Mesendoderm (in vitro differentiated cells): Measurements from ENCODE around the gene KCNC1.

Experiments
- DNase-seq: peaks from one replicate; pipeline ENCODE4 v3.0.0; 2013
- H2AK5ac ChIP-seq: 2 replicates; pipeline ENCODE4 v1.6.1; 2013; ENCODE audit warnings: low read length, inconsistent platforms
- H2BK120ac ChIP-seq: 2 replicates; pipeline ENCODE4 v1.6.1; 2013; ENCODE audit warnings: low read depth, mild to moderate bottlenecking, low read length, moderate library complexity, mixed read lengths
- H2BK15ac ChIP-seq: replicated peaks from 2 replicates; pipeline ENCODE4 v1.6.1; 2013; ENCODE audit warnings: low read depth, mild to moderate bottlenecking, moderate library complexity
- H2BK5ac ChIP-seq: 2 replicates; pipeline ENCODE4 v1.6.1; 2013; ENCODE audit warnings: low read length, inconsistent platforms
- H3K18ac ChIP-seq: 2 replicates; pipeline ENCODE4 v1.6.1; 2013; ENCODE audit warnings: mild to moderate bottlenecking, low read length, mixed read lengths
- H3K23ac ChIP-seq: one replicate; pipeline ENCODE4 v1.6.1; 2013; ENCODE audit warnings: low read length
- H3K27ac ChIP-seq: 2 replicates; pipeline ENCODE4 v1.5.1; 2013; ENCODE audit warnings: low read depth, mild to moderate bottlenecking, inconsistent platforms, low read length, moderate library complexity
- H3K27me3 ChIP-seq: 2 replicates; pipeline ENCODE4 v1.6.1; 2013; ENCODE audit warnings: low read length, control low read depth, mild to moderate bottlenecking, inconsistent platforms; ENCODE audit not compliant: insufficient read depth, poor library complexity
- H3K36me3 ChIP-seq: 2 replicates; pipeline ENCODE4 v1.6.1; 2013; ENCODE audit warnings: low read length, inconsistent platforms; ENCODE audit not compliant: control insufficient read depth, insufficient read depth
- H3K4ac ChIP-seq: one replicate; pipeline ENCODE4 v1.6.1; 2013; ENCODE audit warnings: low read depth, mild to moderate bottlenecking, low read length, moderate library complexity
- H3K4me1 ChIP-seq: 2 replicates; pipeline ENCODE4 v1.6.1; 2013; ENCODE audit warnings: low read depth, low read length, inconsistent platforms; ENCODE audit not compliant: control insufficient read depth
- H3K4me2 ChIP-seq: 2 replicates; pipeline ENCODE4 v1.6.1; 2013; ENCODE audit warnings: low read length
- H3K4me3 ChIP-seq: 2 replicates; pipeline ENCODE4 v1.5.1; 2013; ENCODE audit warnings: mild to moderate bottlenecking, low read length
- H3K56ac ChIP-seq: one replicate; pipeline ENCODE4 v1.6.1; 2013; ENCODE audit warnings: low read length
- H3K79me1 ChIP-seq: 2 replicates; pipeline ENCODE4 v1.6.1; 2013; ENCODE audit warnings: low read length, inconsistent platforms
- H3K79me2 ChIP-seq: 2 replicates; pipeline ENCODE4 v1.6.1; 2013; ENCODE audit warnings: mild to moderate bottlenecking, low read length; ENCODE audit not compliant: control insufficient read depth, insufficient read depth
- H3K9ac ChIP-seq: 2 replicates; pipeline ENCODE4 v1.6.1; 2013; ENCODE audit warnings: low read length, inconsistent platforms
- H4K5ac ChIP-seq: one replicate; pipeline ENCODE4 v1.6.1; 2013; ENCODE audit warnings: low read length
- H4K8ac ChIP-seq: one replicate; pipeline ENCODE4 v1.6.1; 2013; ENCODE audit warnings: low read depth, mild to moderate bottlenecking, control low read depth, low read length, moderate library complexity
- WGBS: extraction: QIAGEN DNeasy Blood & Tissue Kit; methylation state at CpG from one replicate; pipeline ENCODE4 v1.1.7; 2013; ENCODE audit warnings: low lambda C conversion rate, missing lambda C conversion rate; ENCODE audit not compliant: insufficient coverage; ENCODE audit errors: extremely low coverage; 5-methylcytosine and 5-hydroxymethylcytosine counted together

The KCNC1 gene

DNA sequence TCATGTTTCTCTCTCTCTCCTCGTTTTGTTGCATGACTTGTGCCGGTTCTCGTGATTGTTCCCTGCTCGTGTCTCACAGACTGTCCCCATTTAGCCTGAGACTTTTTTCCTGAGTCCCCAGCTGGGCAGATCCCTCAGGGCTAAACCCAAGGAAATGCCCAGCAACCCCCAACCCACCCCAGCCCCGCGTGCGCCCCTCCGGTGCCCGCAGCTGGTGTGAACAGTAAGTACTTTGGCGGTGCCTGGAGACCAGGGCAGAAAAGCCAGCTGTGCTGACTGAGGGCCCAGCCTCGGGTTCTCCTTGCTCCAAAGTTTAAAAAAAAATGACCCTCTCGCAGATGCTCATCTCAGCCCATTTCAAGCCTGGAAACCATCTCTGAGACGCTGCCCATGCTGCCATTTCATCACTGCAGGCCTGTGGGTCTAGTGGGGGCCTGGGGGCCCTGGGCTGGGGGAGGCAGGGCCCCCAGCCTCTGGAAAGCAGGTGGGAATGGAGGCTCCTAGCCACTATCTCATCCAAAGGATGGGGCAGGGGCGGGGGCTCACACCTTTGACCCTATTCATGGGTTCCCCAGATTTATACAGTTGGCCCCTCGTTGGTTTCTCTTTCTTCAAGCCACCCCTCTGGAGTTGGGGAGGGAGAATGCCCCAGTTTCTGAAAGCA lies 41.8 kb downstream of the KCNC1 start:
- no peaks in the 10 kb centered on the region for H3K36me3 ChIP-seq
- WGBS: no CpG with 5 or more reads among the region's 15 CpGs
- H4K5ac ChIP-seq: no peak overlapping the region
- no peak overlapping the region for H2AK5ac ChIP-seq
- H2BK120ac ChIP-seq: no peak overlapping the region
- H3K4me2 ChIP-seq: no peak overlapping the region
- no peak overlapping the region for H4K8ac ChIP-seq
- no peak overlapping the region for H2BK5ac ChIP-seq
- H3K27ac ChIP-seq: no peak overlapping the region
- no peak for DNase-seq
- H3K4me1 ChIP-seq: no peaks in the 10 kb centered on the region
- no peaks in the 10 kb centered on the region for H3K79me1 ChIP-seq
- H2BK15ac ChIP-seq: no peak overlapping the region
- no peaks in the 10 kb centered on the region for H3K79me2 ChIP-seq
- no peaks in the 10 kb centered on the region for H3K27me3 ChIP-seq
- H3K18ac ChIP-seq: no peak overlapping the region
- H3K9ac ChIP-seq: no peak overlapping the region
- no peak overlapping the region for H3K23ac ChIP-seq
- no peak overlapping the region for H3K56ac ChIP-seq
- no peak overlapping the region for H3K4ac ChIP-seq
- H3K4me3 ChIP-seq: no peak overlapping the region

DNA sequence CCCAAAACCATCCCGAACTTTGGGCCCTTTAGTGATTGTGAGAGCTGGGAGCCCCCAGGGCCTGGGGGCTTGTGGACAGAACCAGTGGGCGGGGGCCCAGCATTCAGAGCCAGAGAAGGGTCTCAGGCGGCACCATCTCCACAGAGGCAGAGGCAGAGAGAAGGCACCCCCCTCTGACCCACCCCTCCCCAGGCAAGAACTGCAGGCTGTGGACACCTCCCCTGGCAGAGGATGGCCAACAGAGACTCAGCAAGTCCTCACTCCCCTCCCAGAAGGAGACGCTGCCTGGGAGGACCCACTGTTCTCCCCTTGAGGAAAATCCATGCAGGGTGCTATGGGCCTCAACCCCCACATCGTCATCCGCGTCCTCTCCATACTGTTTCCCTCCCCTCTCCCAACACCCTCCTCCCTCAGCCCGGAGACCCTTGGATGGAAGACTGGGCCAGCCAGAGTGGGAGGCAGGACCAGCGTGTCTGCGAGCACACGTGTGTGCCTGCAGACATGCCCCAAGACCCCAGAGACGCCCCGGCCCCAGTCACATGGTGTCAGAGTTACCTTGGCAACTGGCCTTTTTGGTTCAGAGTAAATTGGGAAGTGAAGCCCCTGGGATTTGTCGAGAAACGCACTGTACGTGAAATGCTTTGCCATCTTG lies 42.6 kb downstream of the KCNC1 start:
- no peak overlapping the region for H4K8ac ChIP-seq
- no peaks in the 10 kb centered on the region for H3K36me3 ChIP-seq
- no peak overlapping the region for H3K4ac ChIP-seq
- H2AK5ac ChIP-seq: no peak overlapping the region
- no peak overlapping the region for H3K56ac ChIP-seq
- H3K79me2 ChIP-seq: no peaks in the 10 kb centered on the region
- H3K79me1 ChIP-seq: no peaks in the 10 kb centered on the region
- no peak for DNase-seq
- no peaks in the 10 kb centered on the region for H3K4me1 ChIP-seq
- no peak overlapping the region for H2BK120ac ChIP-seq
- no peak overlapping the region for H3K9ac ChIP-seq
- H3K27me3 ChIP-seq: no peaks in the 10 kb centered on the region
- no peak overlapping the region for H2BK5ac ChIP-seq
- no CpG with 5 or more reads among the region's 16 CpGs for WGBS
- no peak overlapping the region for H4K5ac ChIP-seq
- no peak overlapping the region for H3K4me2 ChIP-seq
- H3K18ac ChIP-seq: no peak overlapping the region
- H3K27ac ChIP-seq: no peak overlapping the region
- no peak overlapping the region for H3K4me3 ChIP-seq
- no peak overlapping the region for H3K23ac ChIP-seq
- H2BK15ac ChIP-seq: no peak overlapping the region

DNA sequence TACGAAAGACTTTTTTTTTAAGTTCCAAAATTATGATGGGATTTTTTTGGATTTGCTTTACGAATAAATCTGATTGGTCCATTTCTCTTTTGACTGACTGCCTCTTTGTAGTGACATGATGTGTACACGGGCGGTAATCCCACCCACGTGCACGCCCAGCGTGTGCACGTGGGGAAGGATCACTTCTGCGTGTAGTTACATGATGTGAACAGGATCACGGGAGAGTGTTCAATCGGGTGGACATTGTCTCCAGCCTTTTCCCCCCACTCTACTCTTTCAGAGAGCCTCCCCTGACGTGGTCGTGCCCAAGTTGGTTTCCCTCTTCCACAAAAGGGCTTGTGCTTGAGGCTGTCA lies 43.1 kb downstream of the KCNC1 start:
- H3K79me1 ChIP-seq: no peaks in the 10 kb centered on the region
- no peak overlapping the region for H3K23ac ChIP-seq
- H4K5ac ChIP-seq: no peak overlapping the region
- H3K18ac ChIP-seq: no peak overlapping the region
- H3K4me1 ChIP-seq: no peaks in the 10 kb centered on the region
- no peak overlapping the region for H2BK5ac ChIP-seq
- no peaks in the 10 kb centered on the region for H3K27me3 ChIP-seq
- no peaks in the 10 kb centered on the region for H3K79me2 ChIP-seq
- no peak overlapping the region for H2BK15ac ChIP-seq
- H3K56ac ChIP-seq: no peak overlapping the region
- H3K4me3 ChIP-seq: no peak overlapping the region
- H3K9ac ChIP-seq: no peak overlapping the region
- no peaks in the 10 kb centered on the region for H3K36me3 ChIP-seq
- H2AK5ac ChIP-seq: no peak overlapping the region
- H3K4ac ChIP-seq: no peak overlapping the region
- no peak overlapping the region for H2BK120ac ChIP-seq
- DNase-seq: no peak
- WGBS: no CpG with 5 or more reads among the region's 13 CpGs
- no peak overlapping the region for H3K4me2 ChIP-seq
- H3K27ac ChIP-seq: no peak overlapping the region
- H4K8ac ChIP-seq: no peak overlapping the region

DNA sequence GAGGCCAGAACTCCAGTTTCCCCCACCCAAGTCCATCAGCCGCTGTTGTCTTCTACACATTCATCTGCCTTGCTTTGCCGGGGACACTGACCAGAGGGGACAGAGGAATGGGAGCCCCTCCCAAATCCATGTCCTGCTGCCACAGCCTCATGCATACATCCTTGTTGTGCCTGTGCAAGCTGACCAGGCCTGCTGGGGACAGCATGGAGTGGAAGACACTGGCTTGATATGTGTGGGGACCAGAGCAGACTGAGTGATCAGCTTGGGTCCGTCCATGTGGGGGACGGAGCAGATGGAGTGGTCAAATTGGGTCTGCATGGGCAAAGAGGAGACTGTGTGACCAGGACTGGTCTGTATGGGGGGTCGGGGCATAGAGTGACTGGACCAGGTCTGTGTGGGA lies 43.8 kb downstream of the KCNC1 start:
- Histone ChIP-seq H3K36me3 (no peaks in the 10 kb centered on the region), H2AK5ac (no peak overlapping the region), H3K4me3 (no peak overlapping the region), H3K27me3 (no peaks in the 10 kb centered on the region), H2BK15ac (no peak overlapping the region), H3K18ac (no peak overlapping the region), H3K79me2 (no peaks in the 10 kb centered on the region), H3K9ac (no peak overlapping the region), H3K23ac (no peak overlapping the region), H4K8ac (no peak overlapping the region), H2BK120ac (no peak overlapping the region), H3K79me1 (no peaks in the 10 kb centered on the region), H2BK5ac (no peak overlapping the region), H3K56ac (no peak overlapping the region), H3K27ac (no peak overlapping the region), H3K4ac (no peak overlapping the region), H3K4me1 (no peaks in the 10 kb centered on the region), H3K4me2 (no peak overlapping the region), H4K5ac (no peak overlapping the region)
- no CpG with 5 or more reads among the region's 5 CpGs for WGBS
- DNase-seq: no peak

DNA sequence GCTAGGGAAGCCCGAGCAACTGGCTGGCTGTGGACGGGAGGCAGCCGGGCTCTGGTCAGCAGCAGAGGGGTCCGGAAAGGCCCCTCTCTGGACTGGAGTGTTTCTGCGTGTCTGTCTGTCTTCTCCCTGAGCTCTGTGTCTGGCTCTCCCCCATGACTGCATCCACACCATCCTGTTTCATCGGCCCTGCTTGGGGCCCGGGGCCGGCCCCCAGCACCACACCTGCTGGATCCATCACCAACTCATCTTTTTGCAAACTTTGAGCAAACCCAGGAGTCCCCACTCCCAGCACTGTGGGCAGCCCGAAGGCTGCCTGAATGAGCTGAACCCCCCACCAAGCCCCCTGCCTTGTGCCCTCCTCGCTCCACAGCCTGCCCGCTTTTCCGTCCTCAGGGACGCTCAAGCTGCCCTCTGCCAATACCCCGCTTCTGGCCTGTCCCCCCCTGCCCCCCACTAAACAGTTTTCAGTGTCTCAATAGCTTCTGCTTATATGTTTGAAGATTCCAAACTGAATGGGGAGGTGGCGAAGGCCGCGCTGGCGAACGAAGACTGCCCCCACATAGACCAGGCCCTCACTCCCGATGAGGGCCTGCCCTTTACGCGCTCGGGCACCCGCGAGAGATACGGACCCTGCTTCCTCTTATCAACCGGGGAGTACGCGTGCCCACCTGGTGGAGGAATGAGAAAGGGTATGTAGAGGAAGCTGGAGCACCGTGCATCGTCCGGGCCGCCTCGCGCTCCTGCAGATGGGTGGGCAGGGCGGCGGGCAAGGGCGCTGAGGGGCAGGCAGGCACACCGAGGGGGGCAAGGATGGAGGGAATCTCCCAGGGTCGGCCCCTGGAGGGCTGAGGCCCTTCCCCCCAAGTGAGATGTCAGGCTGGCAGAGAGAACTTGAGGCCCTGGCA lies 44.6 kb downstream of the KCNC1 start:
- no peak overlapping the region for H3K18ac ChIP-seq
- H3K4ac ChIP-seq: no peak overlapping the region
- no peak overlapping the region for H2BK120ac ChIP-seq
- no peaks in the 10 kb centered on the region for H3K27me3 ChIP-seq
- H3K9ac ChIP-seq: no peak overlapping the region
- no peak overlapping the region for H2AK5ac ChIP-seq
- H3K27ac ChIP-seq: no peak overlapping the region
- no peak overlapping the region for H2BK5ac ChIP-seq
- no peak overlapping the region for H3K4me3 ChIP-seq
- H3K79me2 ChIP-seq: no peaks in the 10 kb centered on the region
- no peak overlapping the region for H4K8ac ChIP-seq
- DNase-seq: no peak
- no peak overlapping the region for H4K5ac ChIP-seq
- no peaks in the 10 kb centered on the region for H3K4me1 ChIP-seq
- H3K36me3 ChIP-seq: no peaks in the 10 kb centered on the region
- H3K23ac ChIP-seq: no peak overlapping the region
- H3K4me2 ChIP-seq: no peak overlapping the region
- no peak overlapping the region for H3K56ac ChIP-seq
- WGBS: no CpG with 5 or more reads among the region's 40 CpGs
- H3K79me1 ChIP-seq: no peaks in the 10 kb centered on the region
- H2BK15ac ChIP-seq: no peak overlapping the region
